IMR-90 (cell line): Measurements from ENCODE around the gene KCTD11. TPM values are rescaled to one million over a fixed set of nuclear protein-coding genes. Genes with fewer than 3 reads are reported as not detected.
A peak's percentile ranks its signal among the peaks of the same experiment; 100 is the strongest.

Experiments
- ATAC-seq: fragments of 200-7000 bp; cut with Tn5 transposase; 2 replicates; pipeline ENCODE4 v1.9.1; 2020; ENCODE audit warnings: low read depth, mild to moderate bottlenecking, moderate library complexity
- BruUV-seq: library from RNA; stranded (reverse); fragments of 400-500 nt; replicated peaks from 2 replicates; lab custom pipeline; 2021; lab: Mats Ljungman, UMichigan
- CTCF ChIA-PET: fragments of 300-600 bp; formaldehyde crosslinking; extraction: SDS; loops from one replicate; lab custom pipeline; 2021; ENCODE audit warnings: antibody characterized with exemption; lab: Yijun Ruan, JAX
- POLR2A ChIA-PET: fragments of 300-600 bp; sonication (Branson Sonifier 250); formaldehyde crosslinking; loops from one replicate; lab custom pipeline; 2022; ENCODE audit warnings: antibody characterized with exemption; ENCODE audit not compliant: unreplicated experiment; lab: Charles Lee
- DNase-seq: peaks from one replicate; pipeline ENCODE4 v3.0.0; 2013
- H2AFZ ChIP-seq: replicated peaks from 2 replicates; pipeline ENCODE3; 2013; ENCODE audit warnings: low read length, mild to moderate bottlenecking; ENCODE audit not compliant: poor library complexity
- H2AK5ac ChIP-seq: 2 replicates; pipeline ENCODE4 v1.6.1; 2013; ENCODE audit warnings: low read depth, low read length, inconsistent platforms
- H2AK9ac ChIP-seq: replicated peaks from 2 replicates; pipeline ENCODE3; 2013; ENCODE audit warnings: mild to moderate bottlenecking, low read depth, low read length, moderate library complexity; ENCODE audit not compliant: poor library complexity
- H2BK120ac ChIP-seq: 2 replicates; pipeline ENCODE4 v1.6.1; 2013; ENCODE audit warnings: low read depth, low read length, inconsistent platforms
- H2BK15ac ChIP-seq: 3 replicates; pipeline ENCODE4 v1.6.1; 2013; ENCODE audit warnings: low read depth, low read length, inconsistent platforms
- H2BK20ac ChIP-seq: 2 replicates; pipeline ENCODE4 v1.6.1; 2013; ENCODE audit warnings: low read depth, mild to moderate bottlenecking, inconsistent platforms, low read length, moderate library complexity
- H2BK5ac ChIP-seq: 2 replicates; pipeline ENCODE4 v1.6.1; 2013; ENCODE audit warnings: mild to moderate bottlenecking, low read depth, low read length, inconsistent platforms; ENCODE audit not compliant: poor library complexity, severe bottlenecking
- H3K14ac ChIP-seq: replicated peaks from 2 replicates; pipeline ENCODE4 v1.6.1; 2013; ENCODE audit warnings: low read depth, low read length, inconsistent platforms
- H3K18ac ChIP-seq: 2 replicates; pipeline ENCODE4 v1.6.1; 2013; ENCODE audit warnings: low read depth, low read length, control low read depth
- H3K23ac ChIP-seq: 2 replicates; pipeline ENCODE4 v1.6.1; 2013; ENCODE audit warnings: low read depth, low read length, inconsistent platforms
- H3K27ac ChIP-seq: 2 replicates; pipeline ENCODE4 v1.5.1; 2013; ENCODE audit warnings: mild to moderate bottlenecking, control low read depth, low read length; ENCODE audit not compliant: insufficient read depth
- H3K27me3 ChIP-seq: 2 replicates; pipeline ENCODE4 v1.6.1; 2013; ENCODE audit warnings: low read length; ENCODE audit not compliant: control insufficient read depth, insufficient read depth
- H3K36me3 ChIP-seq: 2 replicates; pipeline ENCODE4 v1.6.1; 2013; ENCODE audit warnings: low read length, mixed read lengths; ENCODE audit not compliant: control insufficient read depth, insufficient read depth
- H3K4ac ChIP-seq: 2 replicates; pipeline ENCODE4 v1.6.1; 2013; ENCODE audit warnings: low read depth, low read length, inconsistent platforms
- H3K4me1 ChIP-seq: 2 replicates; pipeline ENCODE4 v1.6.1; 2013; ENCODE audit warnings: low read length, mixed read lengths; ENCODE audit not compliant: control insufficient read depth, insufficient read depth
- H3K4me2 ChIP-seq: 2 replicates; pipeline ENCODE4 v1.6.1; 2013; ENCODE audit warnings: low read depth, mild to moderate bottlenecking, control low read depth, low read length, moderate library complexity
- H3K4me3 ChIP-seq: 2 replicates; pipeline ENCODE4 v1.5.1; 2013; ENCODE audit warnings: low read depth, mild to moderate bottlenecking, control low read depth, low read length, moderate library complexity; ENCODE audit not compliant: insufficient read depth
- H3K56ac ChIP-seq: 2 replicates; pipeline ENCODE4 v1.6.1; 2013; ENCODE audit warnings: low read length, inconsistent platforms; ENCODE audit not compliant: insufficient read depth; ENCODE audit errors: extremely low read depth
- H3K79me1 ChIP-seq, 2 experiments: 2 replicates each; pipeline ENCODE4 v1.6.1; 2013; ENCODE audit warnings: low read length in 2 of 2, inconsistent platforms in 1 of 2, low read depth in 1 of 2
- H3K9ac ChIP-seq: 2 replicates; pipeline ENCODE4 v1.6.1; 2013; ENCODE audit warnings: low read depth, low read length, control low read depth
- H3K9me1 ChIP-seq: 2 replicates; pipeline ENCODE4 v1.6.1; 2013; ENCODE audit warnings: low read length, inconsistent platforms; ENCODE audit not compliant: insufficient read depth
- H3K9me3 ChIP-seq: 2 replicates; pipeline ENCODE4 v1.6.1; 2013; ENCODE audit warnings: low read length; ENCODE audit not compliant: control insufficient read depth, insufficient read depth
- H4K20me1 ChIP-seq: 2 replicates; pipeline ENCODE4 v1.6.1; 2013; ENCODE audit warnings: low read length, inconsistent platforms; ENCODE audit not compliant: insufficient read depth
- H4K5ac ChIP-seq: 2 replicates; pipeline ENCODE4 v1.6.1; 2013; ENCODE audit warnings: mild to moderate bottlenecking, low read depth, low read length, control low read depth
- H4K8ac ChIP-seq, 2 experiments: 2 replicates each; pipeline ENCODE4 v1.6.1; 2013; ENCODE audit warnings: low read depth in 2 of 2, low read length in 2 of 2, control low read depth in 1 of 2, inconsistent platforms in 1 of 2
- H4K91ac ChIP-seq: 2 replicates; pipeline ENCODE4 v1.6.1; 2013; ENCODE audit warnings: low read depth, low read length, inconsistent platforms; ENCODE audit not compliant: insufficient read depth
- ELK1 ChIP-seq: fragments of 150-350 bp; IDR thresholded peaks from 2 replicates; pipeline ENCODE4 v1.6.1; 2016; ENCODE audit warnings: low read depth, mild to moderate bottlenecking, low read length, moderate library complexity, borderline replicate concordance
- MAZ ChIP-seq: IDR thresholded peaks from 2 replicates; pipeline ENCODE4 v1.6.1; 2012; ENCODE audit warnings: low read depth, mild to moderate bottlenecking, low read length, improper control_type of control experiment, moderate library complexity, borderline replicate concordance
- NFE2L2 ChIP-seq: fragments of 150-350 bp; IDR thresholded peaks from 2 replicates; pipeline ENCODE4 v1.6.1; 2016; ENCODE audit warnings: low read depth, mild to moderate bottlenecking, low read length
- SMC3 ChIP-seq: fragments of 150-350 bp; IDR thresholded peaks from 2 replicates; pipeline ENCODE4 v1.6.1; 2016; ENCODE audit warnings: low read depth, mild to moderate bottlenecking, antibody characterized with exemption, low read length, moderate library complexity
- WGBS, 2 experiments: methylation state at CpG; one replicate each; pipeline versions ENCODE4 v1.1.5 to v1.1.7; 2013; ENCODE audit warnings: missing lambda C conversion rate in 2 of 2; ENCODE audit not compliant: insufficient read length in 1 of 2; ENCODE audit errors: extremely low coverage in 2 of 2; 5-methylcytosine and 5-hydroxymethylcytosine counted together
- dilution Hi-C: fragments of 300-500 bp; cut with HindIII; formaldehyde crosslinking; loops from one replicate; pipeline ENCODE4 v1.14.3; 2018; ENCODE audit warnings: low sequenced_read_pairs; ENCODE audit not compliant: unreplicated experiment
- in situ Hi-C: fragments of 300-500 bp; cut with MboI; formaldehyde crosslinking; loops from 3 replicates; pipeline ENCODE4 v1.14.3; 2019; ENCODE audit warnings: low sequenced_read_pairs, inconsistent platforms, mixed read lengths
- intact Hi-C: fragments of 100-400 bp; cut with micrococcal nuclease; formaldehyde crosslinking; loops from 2 replicates; pipeline ENCODE4 v1.10.0; 2022
- polyA plus RNA-seq, 3 experiments: library from polyadenylated mRNA; depleted of rRNA; stranded (reverse); fragments of >200 nt; gene quantifications; 2 replicates each; pipeline ENCODE4 v1.2.3, GENCODE V29; 2012; ENCODE audit warnings: low replicate concordance in 1 of 3
- total RNA-seq: library from RNA; depleted of rRNA; stranded (reverse); fragments of >200 nt; gene quantifications from 2 replicates; pipeline ENCODE4 v1.2.3, GENCODE V29; 2012

Gene KCTD11
- total and polyA plus RNA-seq, 2 of the 4 experiments (the other 2 are of a cell fraction) = 10.8 to 16.4 TPM

- Histone ChIP-seq H3K9me1 (peaks cover 6% of the 10 kb centered on the region; the same call in 1 of the 2 replicates), H2AK5ac (no peak overlapping the region), H2BK5ac (no peak overlapping the region), H3K36me3 (peaks cover 27% of the 10 kb centered on the region), H3K18ac (no peak overlapping the region), H3K23ac (peak overlapping the region; percentile 21; the same call in 1 of the 2 replicates), H2BK20ac (no peak overlapping the region), H3K4me3 (no peak overlapping the region), H3K27ac (no peak overlapping the region), H4K20me1 (peaks cover 7% of the 10 kb centered on the region), H4K5ac (no peak overlapping the region), H3K56ac (no peak overlapping the region), H2AK9ac (no peak overlapping the region), H3K14ac (no peak overlapping the region), H2AFZ (no peak overlapping the region), H2BK120ac (no peak overlapping the region), H3K4me2 (peak overlapping the region; percentile 14; the same call in 1 of the 2 replicates), H3K79me1 (peaks cover 10 to 29% of the 10 kb centered on the region in 2 experiments; a peak in 3 of 4 replicates), H3K9me3 (no peaks in the 10 kb centered on the region), H3K4me1 (peaks cover 5% of the 10 kb centered on the region; the same call in 1 of the 2 replicates), H3K4ac (no peak overlapping the region), H4K8ac (no peak overlapping the region), H2BK15ac (no peak overlapping the region), H3K9ac (no peak overlapping the region), H4K91ac (no peak overlapping the region), H3K27me3 (no peaks in the 10 kb centered on the region)
- no peak for DNase-seq
- BruUV-seq = no TSS peak
- in situ Hi-C loops = no loop called here
- no peak for TF ChIP-seq SMC3
- no peak for TF ChIP-seq ELK1
- TF ChIP-seq MAZ = no peak
- TF ChIP-seq NFE2L2 = no peak
- dilution Hi-C loops = no loop called here
- ATAC-seq = no peak
- ChIA-PET CTCF (interaction anchor here (0.6 kb wide), 1 partner anchor 345 kb away, joined by 3 read pairs; no protein-coding TSS in a partner anchor), POLR2A (no interaction called here)
- WGBS, 2 experiments = 100% methylated on average over 1 of the region's 1 CpG; no CpG with 5 or more reads in 1 of the 2 experiments
- intact Hi-C loops = loop anchor here (10.0 kb wide), 1 partner anchor 237 kb away; the partner anchor contains the start of gene SENP3
These were observed 24.0 kb upstream of the KCTD11 start for GRCh38 chr17:7328009-7328408.
